HepG2 (cell line): ENCODE results near the gene SMTNL2.

Experiments used
- EZH2 ChIP-seq: conservative IDR thresholded peaks from 2 replicates; pipeline ENCODE4 v1.6.1; 2012; ENCODE audit warnings: mild to moderate bottlenecking, low read depth, low read length, moderate library complexity
- ZNF678 ChIP-seq: sonication (generic); formaldehyde crosslinking; IDR thresholded peaks from 2 replicates; pipeline ENCODE4 v1.4.0; 2020; ENCODE audit warnings: mild to moderate bottlenecking, missing genetic modification reagents

GRCh38 chr17:4554997-4555799 lies 29.1 kb upstream of the SMTNL2 start, which contains the start of gene MYBBP1A:
- TF ChIP-seq EZH2 (no peak), ZNF678 (CRISPR knock-in tag) (peak; percentile 75; the same call in 1 of the 2 replicates)
